DMS79 (cell line): ENCODE data around the gene FGD4.

Experiments used
- DNase-seq: peaks from one replicate; lab custom pipeline; 2025; lab: John Stamatoyannopoulos, UW

Gene FGD4

GRCh38 chr12:32679920-32680237 is 280.5 kb downstream of the FGD4 start:
- no peak for DNase-seq

GRCh38 chr12:32680787-32681186 is 281.4 kb downstream of the FGD4 start:
- no peak for DNase-seq

- DNase-seq = no peak
Measured at GRCh38 chr12:32681272-32681671, 281.9 kb downstream of the FGD4 start.

GRCh38 chr12:32686340-32686739 is 287.0 kb downstream of the FGD4 start:
- no peak for DNase-seq

- no peak for DNase-seq
Measured at GRCh38 chr12:32688786-32689185, 289.4 kb downstream of the FGD4 start.

GRCh38 chr12:32690927-32691326 is 291.6 kb downstream of the FGD4 start:
- no peak for DNase-seq

GRCh38 chr12:32692358-32692757 is 293.0 kb downstream of the FGD4 start:
- no peak for DNase-seq

GRCh38 chr12:32693036-32693435 is 293.7 kb downstream of the FGD4 start:
- DNase-seq = no peak
